ENCODE measurements around the gene INPP5A.

Gene INPP5A

DNA sequence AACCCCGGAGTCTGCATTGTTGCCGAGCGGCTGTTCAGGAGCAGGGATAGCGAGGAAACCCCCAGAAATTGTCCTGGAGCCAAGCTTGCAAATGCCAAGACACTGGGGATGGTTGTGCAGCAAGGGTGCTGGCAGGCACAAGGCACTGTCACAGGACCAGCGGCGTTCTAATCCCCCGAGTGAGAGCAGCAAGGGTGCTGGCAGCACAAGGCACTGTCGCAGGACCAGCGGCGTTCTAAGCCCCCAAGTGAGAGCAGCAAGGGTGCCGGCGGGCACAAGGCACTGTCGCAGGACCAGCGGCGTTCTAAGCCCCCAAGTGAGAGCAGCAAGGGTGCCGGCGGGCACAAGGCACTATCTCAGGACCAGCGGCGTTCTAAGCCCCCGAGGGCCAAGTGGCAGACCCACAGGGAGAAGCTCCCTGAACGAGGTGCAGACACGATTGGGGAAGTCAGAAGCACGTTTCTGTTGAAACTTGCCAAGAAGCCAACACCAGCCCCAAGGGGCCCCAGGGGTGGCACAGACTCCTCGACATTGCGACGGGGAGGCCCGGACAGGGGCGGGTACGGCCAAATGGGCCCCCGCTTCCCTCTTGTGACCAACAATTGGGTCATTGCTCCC, 40.4 kb upstream of the INPP5A start:
- H2AK5ac ChIP-seq (ENCODE audit: low read length) = no peak overlapping the region
- no peak overlapping the region for H4K5ac ChIP-seq (ENCODE audit: low read length)
- no peak overlapping the region for H2BK120ac ChIP-seq (ENCODE audit: low read depth, low read length)
- H2BK15ac ChIP-seq (replicated peaks; ENCODE audit: low read depth) = no peak overlapping the region
- H3K56ac ChIP-seq (ENCODE audit: low read length) = no peak overlapping the region
- H3K18ac ChIP-seq (ENCODE audit: low read length) = no peak overlapping the region
- no peaks in the 10 kb centered on the region for H3K36me3 ChIP-seq (ENCODE audit: control insufficient read depth, insufficient read depth, low read length)
- H4K8ac ChIP-seq (ENCODE audit: low read depth, low read length) = no peak overlapping the region
- no peak overlapping the region for H3K4me2 ChIP-seq (ENCODE audit: low read length)
- no peaks in the 10 kb centered on the region for H3K79me1 ChIP-seq (ENCODE audit: low read length)
- no peak overlapping the region for H3K23ac ChIP-seq (ENCODE audit: low read length)
- H3K27ac ChIP-seq (ENCODE audit: low read depth, low read length) = no peak overlapping the region
- H3K4ac ChIP-seq (ENCODE audit: low read depth, low read length) = no peak overlapping the region
- no peaks in the 10 kb centered on the region for H3K79me2 ChIP-seq (ENCODE audit: control insufficient read depth, insufficient read depth, low read length)
- no CpG with 5 or more reads among the region's 30 CpGs for WGBS (ENCODE audit: extremely low coverage, insufficient coverage, low lambda C conversion rate)
- H3K27me3 ChIP-seq (ENCODE audit: insufficient read depth, low read length, poor library complexity) = no peaks in the 10 kb centered on the region
- no peak overlapping the region for H3K4me3 ChIP-seq (ENCODE audit: low read length)
- no peaks in the 10 kb centered on the region for H3K4me1 ChIP-seq (ENCODE audit: control insufficient read depth, low read depth, low read length)
- H2BK5ac ChIP-seq (ENCODE audit: low read length) = no peak overlapping the region
- DNase-seq = no peak
- H3K9ac ChIP-seq (ENCODE audit: low read length) = no peak overlapping the region

- Histone ChIP-seq H3K9ac (ENCODE audit: low read length) (no peak overlapping the region), H3K36me3 (ENCODE audit: control insufficient read depth, insufficient read depth, low read length) (no peaks in the 10 kb centered on the region), H3K4me3 (ENCODE audit: low read length) (no peak overlapping the region), H3K79me1 (ENCODE audit: low read length) (no peaks in the 10 kb centered on the region), H3K27ac (ENCODE audit: low read depth, low read length) (no peak overlapping the region), H4K5ac (ENCODE audit: low read length) (no peak overlapping the region), H3K18ac (ENCODE audit: low read length) (no peak overlapping the region), H3K4ac (ENCODE audit: low read depth, low read length) (no peak overlapping the region), H2BK120ac (ENCODE audit: low read depth, low read length) (no peak overlapping the region), H3K4me2 (ENCODE audit: low read length) (no peak overlapping the region), H3K4me1 (ENCODE audit: control insufficient read depth, low read depth, low read length) (no peaks in the 10 kb centered on the region), H4K8ac (ENCODE audit: low read depth, low read length) (no peak overlapping the region), H2AK5ac (ENCODE audit: low read length) (no peak overlapping the region), H3K79me2 (ENCODE audit: control insufficient read depth, insufficient read depth, low read length) (no peaks in the 10 kb centered on the region), H3K56ac (ENCODE audit: low read length) (no peak overlapping the region), H2BK15ac (replicated peaks; ENCODE audit: low read depth) (no peak overlapping the region), H3K27me3 (ENCODE audit: insufficient read depth, low read length, poor library complexity) (no peaks in the 10 kb centered on the region), H3K23ac (ENCODE audit: low read length) (no peak overlapping the region), H2BK5ac (ENCODE audit: low read length) (no peak overlapping the region)
- no CpG with 5 or more reads among the region's 17 CpGs for WGBS (ENCODE audit: extremely low coverage, insufficient coverage, low lambda C conversion rate)
- no peak for DNase-seq
Measured at GRCh38 chr10:132497861-132498561, 39.6 kb upstream of the INPP5A start.

DNA sequence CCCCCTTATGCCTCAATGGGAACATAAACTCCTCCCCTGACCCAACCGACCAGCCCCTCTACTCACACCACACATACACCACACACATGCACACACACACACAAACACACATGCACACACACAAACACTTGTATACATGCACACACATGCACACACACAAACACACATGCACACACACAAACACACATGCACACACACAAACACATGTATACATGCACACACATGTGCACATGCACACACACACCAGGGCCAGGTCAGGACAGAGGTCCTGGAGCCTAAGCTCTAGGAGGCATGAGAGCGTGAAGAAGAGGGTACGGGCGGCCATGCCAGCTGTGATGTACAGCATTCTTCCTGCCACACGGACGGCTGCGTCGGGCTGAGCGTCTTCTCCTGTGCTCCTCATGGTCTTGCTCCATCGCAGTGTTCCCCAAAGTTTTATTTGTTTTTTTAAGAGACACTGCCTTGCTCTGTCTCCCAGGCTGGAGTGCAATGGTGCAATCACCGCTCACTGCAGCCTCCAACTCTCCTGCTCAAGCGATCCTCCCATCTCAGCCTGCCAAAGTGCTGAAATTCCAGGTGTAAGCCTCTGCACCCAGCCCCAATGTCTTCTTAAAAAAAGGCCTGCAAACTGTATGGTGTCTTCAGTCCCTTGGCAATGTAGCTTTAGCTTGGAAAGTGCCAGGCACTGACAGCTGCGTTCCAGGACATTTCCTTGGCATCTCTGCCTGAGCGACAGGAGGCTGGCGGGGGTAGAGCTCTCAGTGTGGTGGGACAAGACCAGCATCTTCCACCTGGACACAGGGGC, 38.8 kb upstream of the INPP5A start:
- no peak overlapping the region for H3K4ac ChIP-seq (ENCODE audit: low read depth, low read length)
- H4K5ac ChIP-seq (ENCODE audit: low read length) = no peak overlapping the region
- no peak overlapping the region for H2BK15ac ChIP-seq (replicated peaks; ENCODE audit: low read depth)
- H3K56ac ChIP-seq (ENCODE audit: low read length) = no peak overlapping the region
- no peaks in the 10 kb centered on the region for H3K36me3 ChIP-seq (ENCODE audit: control insufficient read depth, insufficient read depth, low read length)
- no peaks in the 10 kb centered on the region for H3K4me1 ChIP-seq (ENCODE audit: control insufficient read depth, low read depth, low read length)
- H3K18ac ChIP-seq (ENCODE audit: low read length) = no peak overlapping the region
- no peak overlapping the region for H2AK5ac ChIP-seq (ENCODE audit: low read length)
- H4K8ac ChIP-seq (ENCODE audit: low read depth, low read length) = no peak overlapping the region
- no peak overlapping the region for H3K27ac ChIP-seq (ENCODE audit: low read depth, low read length)
- no peaks in the 10 kb centered on the region for H3K79me2 ChIP-seq (ENCODE audit: control insufficient read depth, insufficient read depth, low read length)
- H3K27me3 ChIP-seq (ENCODE audit: insufficient read depth, low read length, poor library complexity) = no peaks in the 10 kb centered on the region
- DNase-seq = no peak
- H3K4me2 ChIP-seq (ENCODE audit: low read length) = no peak overlapping the region
- H3K79me1 ChIP-seq (ENCODE audit: low read length) = no peaks in the 10 kb centered on the region
- no CpG with 5 or more reads among the region's 15 CpGs for WGBS (ENCODE audit: extremely low coverage, insufficient coverage, low lambda C conversion rate)
- no peak overlapping the region for H2BK120ac ChIP-seq (ENCODE audit: low read depth, low read length)
- H3K4me3 ChIP-seq (ENCODE audit: low read length) = no peak overlapping the region
- no peak overlapping the region for H2BK5ac ChIP-seq (ENCODE audit: low read length)
- no peak overlapping the region for H3K23ac ChIP-seq (ENCODE audit: low read length)
- no peak overlapping the region for H3K9ac ChIP-seq (ENCODE audit: low read length)

- H3K4me1 ChIP-seq (ENCODE audit: control insufficient read depth, low read depth, low read length) = no peaks in the 10 kb centered on the region
- H2BK5ac ChIP-seq (ENCODE audit: low read length) = no peak overlapping the region
- no peak overlapping the region for H2AK5ac ChIP-seq (ENCODE audit: low read length)
- no peak overlapping the region for H3K4me3 ChIP-seq (ENCODE audit: low read length)
- H4K8ac ChIP-seq (ENCODE audit: low read depth, low read length) = no peak overlapping the region
- no CpG with 5 or more reads among the region's 10 CpGs for WGBS (ENCODE audit: extremely low coverage, insufficient coverage, low lambda C conversion rate)
- H3K18ac ChIP-seq (ENCODE audit: low read length) = no peak overlapping the region
- no peak overlapping the region for H2BK15ac ChIP-seq (replicated peaks; ENCODE audit: low read depth)
- H3K36me3 ChIP-seq (ENCODE audit: control insufficient read depth, insufficient read depth, low read length) = no peaks in the 10 kb centered on the region
- no peak overlapping the region for H3K4ac ChIP-seq (ENCODE audit: low read depth, low read length)
- H4K5ac ChIP-seq (ENCODE audit: low read length) = no peak overlapping the region
- H3K27ac ChIP-seq (ENCODE audit: low read depth, low read length) = no peak overlapping the region
- H3K56ac ChIP-seq (ENCODE audit: low read length) = no peak overlapping the region
- no peak overlapping the region for H2BK120ac ChIP-seq (ENCODE audit: low read depth, low read length)
- H3K79me2 ChIP-seq (ENCODE audit: control insufficient read depth, insufficient read depth, low read length) = no peaks in the 10 kb centered on the region
- no peaks in the 10 kb centered on the region for H3K27me3 ChIP-seq (ENCODE audit: insufficient read depth, low read length, poor library complexity)
- no peaks in the 10 kb centered on the region for H3K79me1 ChIP-seq (ENCODE audit: low read length)
- no peak overlapping the region for H3K23ac ChIP-seq (ENCODE audit: low read length)
- DNase-seq = no peak
- H3K9ac ChIP-seq (ENCODE audit: low read length) = no peak overlapping the region
- H3K4me2 ChIP-seq (ENCODE audit: low read length) = no peak overlapping the region
Measured at GRCh38 chr10:132499367-132499685, 38.3 kb upstream of the INPP5A start.

GRCh38 chr10:132500781-132501415, 36.7 kb upstream of the INPP5A start:
- Histone ChIP-seq H3K4me2 (ENCODE audit: low read length) (no peak overlapping the region), H3K27me3 (ENCODE audit: insufficient read depth, low read length, poor library complexity) (no peaks in the 10 kb centered on the region), H3K79me2 (ENCODE audit: control insufficient read depth, insufficient read depth, low read length) (no peaks in the 10 kb centered on the region)

More at GRCh38 chr10:132500781-132501415, 36.7 kb upstream of the INPP5A start:
- H3K4ac ChIP-seq (ENCODE audit: low read depth, low read length) = no peak overlapping the region
- no peaks in the 10 kb centered on the region for H3K36me3 ChIP-seq (ENCODE audit: control insufficient read depth, insufficient read depth, low read length)
- WGBS (ENCODE audit: extremely low coverage, insufficient coverage, low lambda C conversion rate) = no CpG with 5 or more reads among the region's 14 CpGs
- H2AK5ac ChIP-seq (ENCODE audit: low read length) = no peak overlapping the region
- no peak overlapping the region for H4K8ac ChIP-seq (ENCODE audit: low read depth, low read length)
- H3K4me1 ChIP-seq (ENCODE audit: control insufficient read depth, low read depth, low read length) = no peaks in the 10 kb centered on the region
- no peak overlapping the region for H2BK5ac ChIP-seq (ENCODE audit: low read length)
- H3K56ac ChIP-seq (ENCODE audit: low read length) = no peak overlapping the region
- H3K23ac ChIP-seq (ENCODE audit: low read length) = no peak overlapping the region
- DNase-seq = no peak
- no peaks in the 10 kb centered on the region for H3K79me1 ChIP-seq (ENCODE audit: low read length)
- no peak overlapping the region for H3K18ac ChIP-seq (ENCODE audit: low read length)
- H4K5ac ChIP-seq (ENCODE audit: low read length) = no peak overlapping the region
- H3K27ac ChIP-seq (ENCODE audit: low read depth, low read length) = no peak overlapping the region
- H3K4me3 ChIP-seq (ENCODE audit: low read length) = no peak overlapping the region
- H2BK15ac ChIP-seq (replicated peaks; ENCODE audit: low read depth) = no peak overlapping the region
- no peak overlapping the region for H3K9ac ChIP-seq (ENCODE audit: low read length)
- no peak overlapping the region for H2BK120ac ChIP-seq (ENCODE audit: low read depth, low read length)

Data from mesendoderm (in vitro differentiated cells).